ENCODE data around the gene ERGIC1. TPM values are rescaled to one million over a fixed set of nuclear protein-coding genes. Genes with fewer than 3 reads are reported as not detected.

The ERGIC1 gene
- total RNA-seq, 1 donor: 243 TPM

DNA sequence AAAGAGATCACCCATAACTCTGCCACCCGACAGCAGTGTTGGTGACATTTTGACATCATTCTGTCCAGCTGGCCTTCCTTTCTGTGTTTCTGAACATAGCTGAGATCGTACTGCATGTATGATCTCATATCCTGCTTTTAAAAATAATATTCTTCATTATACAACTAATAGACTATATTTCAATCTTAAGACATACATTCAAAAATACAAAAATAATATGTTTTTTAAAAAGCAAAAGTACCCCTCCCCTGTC, 77.5 kb downstream of the ERGIC1 start:
- DNase-seq (ENCODE audit: low read depth in 2 of 3, low spot score in 2 of 3): no peak

DNA sequence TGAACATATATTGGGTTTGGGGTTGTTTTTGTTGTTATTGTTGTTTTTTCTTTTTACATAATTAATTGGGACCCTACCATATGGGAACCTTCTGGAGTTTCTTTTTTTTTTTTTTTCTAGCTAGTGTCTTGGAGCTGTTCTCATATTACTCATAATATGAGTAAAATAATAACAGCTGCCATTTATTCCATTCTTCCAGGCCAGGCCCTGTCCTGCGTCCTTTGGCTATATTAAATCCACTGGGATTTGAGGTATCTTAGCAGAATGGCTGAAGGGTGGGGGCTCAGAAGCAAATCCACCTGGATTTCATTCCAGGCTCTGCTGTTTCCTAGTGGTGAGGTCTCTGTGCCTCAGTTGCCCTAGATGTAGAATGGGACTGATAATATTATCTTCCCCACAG, 77.9 kb downstream of the ERGIC1 start:
- no peak for DNase-seq (ENCODE audit: low read depth in 2 of 3, low spot score in 2 of 3)

GRCh38 chr5:172913117-172913850, 79.2 kb downstream of the ERGIC1 start:
- DNase-seq (ENCODE audit: low read depth in 2 of 3, low spot score in 2 of 3): no peak

DNA sequence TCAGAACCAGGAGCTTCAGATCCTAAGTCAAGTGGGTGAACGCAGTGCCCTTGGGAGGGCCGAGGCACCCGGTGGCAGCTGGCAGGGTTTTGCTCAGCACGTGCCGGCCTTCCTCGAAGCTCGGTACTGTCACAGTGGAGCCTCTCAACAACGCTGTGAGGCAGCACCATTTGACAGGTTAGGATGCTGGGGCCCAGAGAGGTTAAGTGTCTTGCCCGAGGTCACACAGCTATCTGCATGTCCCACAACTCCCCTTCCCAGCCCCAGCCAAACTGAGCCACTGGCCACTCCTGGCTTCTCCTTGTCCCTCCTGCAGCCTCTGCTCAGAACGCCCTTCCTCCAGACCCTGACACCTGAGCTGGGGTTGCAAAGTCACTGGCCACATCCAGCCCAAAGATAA, 81.5 kb downstream of the ERGIC1 start:
- DNase-seq (ENCODE audit: low read depth in 2 of 3, low spot score in 2 of 3): no peak

DNA sequence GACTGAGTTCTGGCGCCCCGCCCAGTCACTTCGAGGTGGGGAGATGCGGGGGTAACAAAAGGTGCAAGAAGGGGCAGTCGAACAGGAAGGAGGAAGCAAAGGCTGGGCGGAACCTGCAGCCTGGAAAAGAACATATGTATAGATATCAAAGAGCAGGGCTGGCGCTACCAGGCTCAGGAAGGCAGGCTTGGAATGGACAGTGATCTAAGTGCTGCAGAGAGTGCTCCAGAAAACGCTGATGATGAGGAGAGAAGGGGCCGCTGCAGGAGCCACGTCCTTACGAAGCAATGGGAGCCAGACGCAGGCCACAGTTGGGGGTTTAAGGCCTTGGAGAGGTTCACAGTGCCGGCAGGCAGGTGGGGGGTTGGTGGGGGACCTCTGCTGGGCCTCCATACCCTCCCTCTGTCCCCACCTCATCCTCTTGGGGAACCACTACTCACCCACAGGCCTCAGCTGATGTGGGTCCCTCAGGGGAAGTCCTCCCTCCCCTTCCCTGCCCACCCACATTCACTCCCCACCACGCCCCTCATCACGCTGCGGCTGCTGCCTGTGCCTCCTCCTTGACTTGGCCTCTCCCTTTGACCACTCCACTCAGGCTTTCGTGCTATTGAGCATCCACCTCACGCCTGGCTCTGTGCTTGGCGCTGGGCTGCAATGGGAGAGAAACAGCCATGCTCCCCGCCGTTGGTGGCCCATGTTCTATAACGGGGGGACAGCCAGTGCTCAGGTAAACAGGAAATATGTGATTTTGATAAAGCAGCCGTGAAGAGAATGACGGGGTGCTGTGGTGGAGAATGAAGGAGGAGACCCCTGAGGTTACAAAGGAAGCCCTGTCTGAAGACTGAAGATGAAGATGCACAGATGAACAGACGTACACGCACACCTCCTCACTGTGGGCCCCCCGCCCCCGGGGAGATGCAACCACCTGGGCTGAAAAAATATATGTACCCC, 84.6 kb downstream of the ERGIC1 start:
- DNase-seq (ENCODE audit: low read depth in 2 of 3, low spot score in 2 of 3): peak in 2 of 3 donors; percentile 67 to 78

DNA sequence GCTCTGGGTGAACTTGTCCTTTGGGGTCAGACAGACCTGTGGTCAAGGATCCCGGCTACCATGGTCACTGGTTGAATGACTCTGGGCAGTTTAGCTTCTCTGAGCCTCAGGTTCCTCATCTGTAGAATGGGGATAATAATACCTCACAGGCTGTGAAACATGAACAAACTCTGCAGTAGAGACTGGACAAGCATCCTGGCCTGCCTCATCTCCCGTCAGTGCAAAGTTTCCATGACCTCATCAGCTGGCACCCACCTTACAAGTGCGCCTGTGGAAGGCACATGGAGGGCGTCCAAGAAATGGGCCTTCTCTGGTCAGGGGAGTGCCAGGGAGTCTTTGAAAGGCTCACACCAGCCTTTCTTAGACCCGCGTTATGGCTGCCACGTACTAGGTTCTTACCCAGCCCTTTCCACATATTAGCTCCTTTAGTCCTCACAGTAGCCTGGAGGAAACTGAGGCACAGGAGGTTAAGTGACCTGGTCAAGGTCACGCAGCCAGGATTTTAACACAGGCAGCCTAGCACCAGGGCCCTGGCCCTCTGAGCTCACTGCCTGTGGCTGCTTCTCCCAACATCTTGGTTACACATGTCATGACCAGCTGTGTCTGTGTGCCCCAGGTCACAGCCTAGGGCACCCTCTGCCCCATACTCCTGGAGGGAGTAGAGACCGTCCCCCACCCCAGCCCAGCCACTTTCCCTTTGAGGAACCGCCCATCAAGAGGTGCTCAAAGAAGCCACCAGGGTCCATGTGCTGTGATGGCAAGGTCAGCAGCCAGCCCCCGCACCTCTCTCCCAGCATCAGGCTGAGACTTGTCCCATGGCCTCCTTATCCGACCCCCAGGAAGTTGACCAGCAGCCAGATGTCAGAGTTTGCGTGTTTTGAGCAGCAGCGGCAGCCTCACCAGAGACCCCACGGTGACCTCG, 85.7 kb downstream of the ERGIC1 start:
- DNase-seq (ENCODE audit: low read depth in 2 of 3, low spot score in 2 of 3): no peak

- no peak for DNase-seq (ENCODE audit: low read depth in 2 of 3, low spot score in 2 of 3)
Observed at GRCh38 chr5:172920447-172920849, 86.4 kb downstream of the ERGIC1 start.

DNA sequence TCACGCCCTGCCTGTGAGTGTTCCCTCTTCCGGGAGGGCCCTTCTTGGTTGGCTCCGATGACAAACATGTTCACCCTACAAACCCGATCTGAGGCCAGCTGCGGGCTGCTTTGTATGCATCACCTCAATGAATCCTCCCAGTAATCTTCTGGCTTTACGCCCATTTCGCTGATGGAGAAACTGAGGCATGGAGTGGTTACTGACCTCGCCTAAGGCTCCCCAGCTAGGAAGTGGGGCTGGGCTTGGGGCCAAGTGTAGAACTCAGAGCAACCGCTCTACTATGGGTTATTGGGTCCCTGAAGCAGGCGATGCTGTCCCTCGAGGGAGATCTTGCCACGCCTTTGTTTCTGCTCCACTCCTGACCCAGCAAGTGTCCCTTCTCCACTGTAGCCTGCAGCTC, 86.9 kb downstream of the ERGIC1 start:
- no peak for DNase-seq (ENCODE audit: low read depth in 2 of 3, low spot score in 2 of 3)

DNA sequence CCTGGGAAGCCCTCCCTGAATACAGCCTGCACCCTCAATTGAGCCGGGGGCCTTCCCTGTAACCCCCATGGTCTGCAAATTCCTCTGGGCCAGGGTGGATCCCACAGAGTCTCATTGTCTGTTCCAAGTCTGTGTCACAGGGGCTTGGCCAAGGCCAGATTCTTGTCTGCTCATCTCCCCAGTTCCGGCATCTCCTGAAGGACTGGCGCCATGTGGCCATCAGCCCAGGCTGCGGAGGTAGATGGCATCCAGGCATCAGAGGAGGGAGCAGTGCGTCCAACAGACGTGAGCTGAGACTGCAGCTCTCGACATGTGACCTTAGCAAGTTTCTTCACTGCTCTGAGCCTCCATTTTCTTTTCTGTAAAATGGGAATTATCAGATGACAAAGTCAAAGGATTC, 87.9 kb downstream of the ERGIC1 start:
- no peak for DNase-seq (ENCODE audit: low read depth in 2 of 3, low spot score in 2 of 3)

DNA sequence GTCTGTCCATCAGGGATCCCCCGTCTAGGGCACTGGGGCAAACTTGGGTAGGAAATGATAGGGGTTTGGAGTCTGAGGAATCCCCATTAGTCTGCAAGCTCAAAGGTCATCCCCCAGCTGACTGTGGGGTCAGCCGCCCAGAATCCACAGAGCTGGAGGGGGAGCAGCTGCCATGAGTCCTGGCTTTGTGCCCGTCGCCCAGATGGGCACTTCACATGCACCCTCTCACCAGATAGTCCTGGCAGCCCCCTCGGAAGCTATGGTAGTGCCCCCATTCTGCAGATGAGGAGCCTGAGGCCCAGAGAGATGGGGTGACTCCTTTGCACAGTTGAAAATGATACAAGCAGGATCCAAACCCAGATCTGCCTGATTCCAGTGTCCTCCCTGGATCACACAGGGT, 89.5 kb downstream of the ERGIC1 start:
- no peak for DNase-seq (ENCODE audit: low read depth in 2 of 3, low spot score in 2 of 3)

DNA sequence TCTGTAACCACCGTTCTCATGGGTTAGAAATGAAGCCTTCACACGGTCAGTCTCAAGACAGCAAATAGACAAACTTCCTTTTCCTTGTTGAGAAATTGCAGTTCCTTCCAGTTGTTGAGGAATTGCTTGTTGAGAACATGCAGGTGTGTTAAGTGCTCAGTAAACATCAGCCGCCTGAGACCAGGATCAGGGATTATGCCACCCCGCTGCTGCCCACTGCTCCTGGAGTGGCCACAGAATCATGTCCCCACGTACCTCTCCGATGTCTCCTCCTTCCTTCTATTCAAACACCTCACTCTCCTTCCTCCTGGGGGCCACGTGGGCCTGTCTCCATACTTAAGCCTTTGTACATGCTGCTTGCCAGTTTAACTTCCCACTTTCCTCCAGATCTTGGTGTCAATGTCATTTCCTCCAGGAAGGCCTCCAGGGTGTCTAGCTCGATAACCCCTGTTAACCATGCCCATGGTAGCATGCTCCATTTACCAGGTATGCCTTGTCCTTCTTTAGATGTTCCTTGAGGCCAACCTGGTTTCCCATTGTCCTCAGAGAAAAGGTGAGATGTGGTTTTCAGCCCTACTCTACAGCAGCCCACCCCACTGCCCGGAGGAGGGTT, 91.4 kb downstream of the ERGIC1 start:
- DNase-seq (ENCODE audit: low read depth in 2 of 3, low spot score in 2 of 3): no peak

DNA sequence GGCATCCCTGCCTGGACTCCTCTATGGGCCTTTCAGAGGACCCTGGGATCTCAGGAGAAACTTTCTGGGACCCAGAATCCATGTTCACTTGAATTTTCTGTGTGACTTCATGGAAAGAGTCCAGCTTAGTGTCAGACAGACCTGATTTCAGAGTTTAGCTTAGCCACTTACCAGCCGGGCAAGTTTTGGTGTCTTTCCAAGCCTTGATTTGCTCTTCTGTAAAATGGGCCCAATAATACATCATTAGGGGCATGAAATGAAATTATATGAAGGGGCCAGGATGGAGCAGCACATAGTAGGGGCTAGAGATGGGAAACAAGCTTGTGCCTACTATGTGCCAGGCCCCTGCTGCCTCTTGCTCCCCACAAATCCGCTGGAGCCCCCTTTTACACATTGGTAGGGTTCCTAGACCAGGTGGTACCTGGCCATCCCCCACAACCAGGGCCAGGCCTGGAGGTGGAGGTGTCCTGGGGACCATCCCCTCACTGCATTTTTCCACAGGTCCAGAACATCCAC, 92.0 kb downstream of the ERGIC1 start:
- no peak for DNase-seq (ENCODE audit: low read depth in 2 of 3, low spot score in 2 of 3)

- no peak for DNase-seq (ENCODE audit: low read depth in 2 of 3, low spot score in 2 of 3)
Observed at GRCh38 chr5:172926796-172927195, 92.7 kb downstream of the ERGIC1 start.

DNA sequence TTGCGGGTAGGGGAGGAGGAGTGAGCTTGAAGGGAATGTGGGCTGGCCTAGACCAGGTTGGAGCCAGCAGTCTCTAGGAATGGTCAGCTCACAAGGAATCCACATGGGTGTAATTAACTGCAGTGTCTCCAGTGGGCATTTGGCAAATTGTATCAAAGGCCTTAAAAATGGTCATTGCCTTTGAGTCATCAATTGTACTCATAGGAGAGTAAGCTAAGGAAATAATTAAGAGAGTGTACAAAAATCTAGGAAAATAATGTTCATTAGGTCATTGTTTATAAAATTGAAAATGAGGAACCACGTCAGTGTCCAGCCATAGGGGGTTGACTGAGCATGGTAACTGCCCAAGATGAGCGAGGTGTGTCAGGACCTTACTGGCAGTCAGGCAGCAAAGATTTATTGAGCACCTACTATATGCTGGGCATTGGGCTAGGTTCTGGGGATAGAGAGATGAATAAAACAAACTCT, 95.4 kb downstream of the ERGIC1 start:
- no peak for DNase-seq (ENCODE audit: low read depth in 2 of 3, low spot score in 2 of 3)

GRCh38 chr5:172931001-172931536, 97.0 kb downstream of the ERGIC1 start:
- DNase-seq (ENCODE audit: low read depth in 2 of 3, low spot score in 2 of 3): no peak

DNA sequence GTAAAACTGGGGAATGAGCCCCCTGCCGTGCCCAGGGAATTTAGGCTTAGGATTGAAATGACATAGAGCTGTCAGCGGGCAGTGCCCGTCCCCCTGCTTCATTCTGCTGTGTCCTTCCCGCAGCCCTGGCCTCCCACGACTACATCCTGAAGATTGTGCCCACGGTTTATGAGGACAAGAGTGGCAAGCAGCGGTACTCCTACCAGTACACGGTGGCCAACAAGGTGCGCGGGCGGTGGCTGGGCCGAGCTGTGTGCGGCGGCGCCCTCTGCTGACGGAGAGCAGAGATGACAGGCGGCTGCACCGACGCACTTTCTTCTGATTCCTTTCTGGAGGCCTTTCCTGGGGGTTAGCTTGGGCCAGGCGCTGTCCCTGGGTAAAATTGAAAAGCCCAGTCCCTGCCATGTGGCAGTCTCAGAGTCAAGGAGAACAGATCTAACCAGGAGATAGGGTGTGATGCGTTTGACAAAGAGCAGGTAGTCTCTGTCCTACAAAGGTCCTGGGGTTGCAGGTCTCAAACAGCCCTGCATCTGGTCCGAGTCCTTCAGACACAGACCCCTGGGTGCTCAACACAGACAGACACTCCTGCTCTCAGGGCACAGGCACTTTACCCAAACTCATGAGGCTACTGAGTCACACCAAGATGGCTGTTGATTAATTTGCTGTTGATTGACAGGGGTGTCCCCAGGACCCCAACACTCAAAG, 98.4 kb downstream of the ERGIC1 start:
- DNase-seq (ENCODE audit: low read depth in 2 of 3, low spot score in 2 of 3): peak; percentile 54 to 69 (median 55)

GRCh38 chr5:172933238-172933637, 99.2 kb downstream of the ERGIC1 start:
- DNase-seq (ENCODE audit: low read depth in 2 of 3, low spot score in 2 of 3): no peak

- no peak for DNase-seq (ENCODE audit: low read depth in 2 of 3, low spot score in 2 of 3)
Observed at GRCh38 chr5:172935096-172935495, 101.0 kb downstream of the ERGIC1 start.

GRCh38 chr5:172936401-172936800, 102.3 kb downstream of the ERGIC1 start:
- no peak for DNase-seq (ENCODE audit: low read depth in 2 of 3, low spot score in 2 of 3)

Data from hematopoietic multipotent progenitor cell (in vitro differentiated cells).